GM19438 (cell line): ENCODE data around the gene SENP8.
A peak's percentile ranks its signal among the peaks of the same experiment; 100 is the strongest.
"Not testable (repeated sequence)": the region's sequence is repeated elsewhere in the genome, so short reads cannot be mapped to it uniquely, and the experiment has no call there.

ENCODE experiments used
- ATAC-seq: cut with Tn5 transposase; IDR thresholded peaks from one replicate; pipeline ENCODE4 v1.9.1; 2021; ENCODE audit warnings: low read depth; ENCODE audit not compliant: unreplicated experiment

SENP8 gene

DNA sequence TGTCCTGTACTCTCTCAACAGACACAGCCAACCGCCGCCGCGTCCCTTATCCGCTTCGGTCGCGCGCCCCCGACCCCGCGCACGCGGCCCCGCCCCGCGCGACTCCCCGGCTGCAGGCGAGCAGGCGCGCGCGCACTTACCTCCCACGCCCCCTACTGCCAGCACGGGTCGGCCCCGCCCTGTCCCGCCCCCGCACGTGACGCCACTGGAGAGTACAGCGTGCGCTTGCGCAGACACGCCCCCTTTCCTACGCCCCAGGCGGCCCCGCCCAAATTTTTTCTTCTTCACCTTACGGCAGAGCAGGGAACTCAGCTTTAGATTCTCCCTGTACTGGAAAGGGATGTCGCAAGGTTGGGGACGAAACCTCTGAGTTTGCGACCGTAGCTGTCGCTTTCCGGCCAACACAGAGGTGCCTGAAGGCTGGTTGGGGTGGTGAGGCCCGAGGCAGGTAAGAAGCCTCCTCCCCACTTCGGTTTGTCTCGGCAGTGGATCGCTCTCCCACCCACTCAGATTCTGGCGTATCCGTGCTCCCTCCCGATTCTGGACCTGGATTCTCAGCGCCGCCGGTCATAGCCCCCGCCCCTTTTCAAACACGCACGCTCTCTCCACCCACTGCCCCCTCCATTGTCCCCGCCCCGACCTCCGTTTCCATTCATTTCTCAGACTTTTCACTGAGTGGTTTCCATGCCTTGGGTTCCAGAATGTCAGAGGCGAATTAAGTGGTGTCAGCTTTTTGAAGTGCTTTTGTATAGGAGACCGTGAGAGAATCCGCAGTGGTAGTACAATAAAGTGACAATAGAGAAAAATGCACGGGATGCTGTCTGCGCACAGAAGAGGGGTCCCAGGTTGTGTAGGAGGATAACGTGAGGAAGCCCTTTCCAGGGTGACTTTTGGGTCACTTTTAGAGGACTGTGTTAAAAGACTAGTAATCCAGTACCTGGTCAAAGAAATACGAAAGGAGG lies at the start of gene SENP8, which contains the start of gene MYO9A:
Gene SENP8, plus strand, starts transcription at position 387 of the 962 bp plus-strand sequence. CDS start 21,221 bp downstream, outside the sequence.
Gene MYO9A, minus strand, starts transcription at position 134 of the 962 bp plus-strand sequence. CDS start 71,587 bp downstream, outside the sequence.
- peak; percentile 56 for ATAC-seq

DNA sequence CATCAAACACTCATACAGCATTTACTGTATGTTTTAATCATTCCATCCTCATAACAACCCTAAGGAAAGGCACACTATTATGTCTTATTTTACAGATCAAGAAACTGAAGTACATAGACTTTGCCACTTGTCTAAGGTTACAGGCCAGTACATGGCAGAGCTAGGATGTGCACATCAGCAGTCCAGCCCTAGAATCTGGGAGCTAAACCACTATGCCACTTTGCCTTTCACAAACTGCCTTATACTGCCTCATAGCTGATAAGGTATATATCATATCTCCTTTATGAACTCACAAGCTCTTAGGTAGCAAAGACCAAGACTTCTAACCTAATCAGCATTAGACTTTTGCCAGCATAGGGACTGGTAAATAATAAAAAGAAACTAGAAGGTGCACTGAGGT lies 49.3 kb upstream of the SENP8 start:
- no peak for ATAC-seq

DNA sequence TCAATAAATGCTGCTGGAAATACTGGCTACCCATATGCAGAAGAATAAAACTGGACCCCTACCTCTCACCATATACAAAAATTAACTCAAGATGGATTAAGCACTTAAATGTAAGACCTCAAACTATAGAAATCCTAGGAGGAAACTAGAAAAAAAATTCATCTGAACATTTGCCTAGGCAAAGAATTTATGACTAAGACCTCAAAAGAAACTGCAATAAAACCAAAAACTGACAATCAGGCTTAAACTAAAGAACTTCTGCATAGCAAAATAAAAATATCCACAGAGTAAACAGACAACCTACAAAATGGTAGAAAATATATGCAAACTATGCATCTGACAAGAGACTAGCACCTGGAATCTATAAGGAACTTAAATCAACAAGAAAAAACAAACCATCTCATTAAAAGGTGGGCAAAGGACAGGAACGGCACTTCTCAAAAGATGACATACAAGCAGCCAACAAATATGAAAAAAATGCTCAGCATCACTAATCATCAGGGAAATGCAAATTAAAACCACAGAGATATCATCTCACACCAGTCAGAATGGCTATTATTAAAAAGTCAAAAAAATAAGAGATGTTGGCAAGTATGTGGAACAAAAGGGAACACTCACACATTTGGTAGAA lies 47.3 kb upstream of the SENP8 start:
- no peak for ATAC-seq

DNA sequence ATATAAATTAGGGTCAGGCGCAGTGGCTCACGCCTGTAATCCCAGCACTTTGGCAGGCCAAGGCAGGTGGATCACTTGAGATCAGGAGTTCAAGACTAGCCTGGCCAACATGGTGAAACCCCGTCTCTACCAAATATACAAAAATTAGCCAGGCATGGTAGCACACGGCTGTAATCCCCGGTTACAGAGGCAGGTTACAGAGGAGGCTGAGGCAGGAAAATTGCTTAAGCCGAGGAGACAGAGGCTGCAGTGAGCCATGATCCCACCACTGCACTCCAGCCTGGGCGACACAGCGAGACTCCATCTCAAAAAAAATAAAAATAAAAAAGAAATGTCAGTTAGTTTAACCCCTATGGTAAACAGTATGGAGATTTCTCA lies 46.8 kb upstream of the SENP8 start:
- ATAC-seq = not testable (repeated sequence)

DNA sequence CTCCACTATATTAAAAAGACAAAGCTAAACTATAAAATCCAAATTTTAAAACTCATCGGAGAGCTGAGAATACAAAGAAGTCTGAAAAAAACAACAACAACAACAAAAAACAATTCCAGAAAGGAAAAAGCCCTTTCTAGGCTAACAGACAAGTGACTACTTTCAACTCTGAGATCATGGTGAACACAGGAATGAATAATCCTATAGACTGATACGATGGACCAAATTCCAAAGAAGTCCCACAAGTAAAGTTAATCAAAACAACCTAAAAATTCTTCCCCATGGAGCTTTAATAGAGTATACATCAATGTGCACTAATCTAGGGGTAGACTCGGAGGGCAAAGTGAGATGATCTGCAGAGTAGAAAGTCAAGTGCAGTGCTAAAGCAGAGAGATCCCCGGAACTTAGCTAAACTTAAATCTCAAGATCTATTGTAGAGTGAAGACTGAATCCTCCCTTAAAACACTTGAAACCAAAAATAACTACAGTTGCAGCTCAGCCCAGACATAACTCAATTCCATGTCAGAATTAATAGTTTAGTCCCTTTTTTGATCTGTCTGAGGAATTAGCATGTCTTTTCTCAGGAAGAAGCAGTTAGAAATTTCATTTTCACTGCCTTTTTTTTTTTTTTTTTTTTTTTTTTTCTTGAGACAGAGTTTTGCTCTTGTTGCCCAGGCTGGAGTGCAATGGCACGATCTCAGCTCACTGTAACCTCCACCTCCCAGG lies 43.7 kb upstream of the SENP8 start:
- ATAC-seq = no peak

DNA sequence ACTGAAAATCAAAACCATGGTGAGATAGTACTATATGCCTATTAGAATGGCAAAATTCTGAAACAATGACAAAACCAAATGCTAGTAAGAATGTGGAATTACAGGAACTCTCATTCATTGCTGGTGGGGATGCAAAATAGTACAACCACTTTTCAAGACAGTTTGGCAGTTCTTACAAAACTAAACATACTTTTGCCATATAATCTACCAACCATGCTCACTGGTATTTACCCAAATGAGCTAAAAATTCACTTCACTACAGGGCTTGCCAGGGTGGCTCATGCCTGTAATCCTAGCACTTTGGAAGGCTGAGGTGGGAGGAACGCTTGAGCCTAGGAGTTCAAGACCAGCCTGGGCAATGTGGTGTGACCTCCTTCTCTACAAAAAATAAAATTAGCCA lies 40.3 kb upstream of the SENP8 start:
- no peak for ATAC-seq

DNA sequence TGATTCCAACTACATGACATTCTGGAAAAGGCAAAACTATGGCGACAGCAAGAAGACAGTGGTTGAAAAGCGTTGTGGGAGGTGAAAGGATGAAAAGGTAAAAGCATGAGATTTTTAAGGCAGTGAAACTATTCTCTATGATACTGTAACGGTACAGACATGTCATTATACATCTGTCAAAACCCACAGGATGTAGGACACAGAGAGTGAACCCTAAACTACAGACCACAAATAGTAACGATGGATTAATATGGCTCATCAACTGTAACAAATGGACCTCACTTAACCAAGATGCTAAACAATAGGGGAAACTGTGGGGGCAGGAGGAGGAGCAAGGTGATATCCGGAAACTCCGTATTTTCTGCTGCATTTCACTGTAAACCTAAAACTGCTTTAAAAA lies 39.3 kb upstream of the SENP8 start:
- no peak for ATAC-seq

DNA sequence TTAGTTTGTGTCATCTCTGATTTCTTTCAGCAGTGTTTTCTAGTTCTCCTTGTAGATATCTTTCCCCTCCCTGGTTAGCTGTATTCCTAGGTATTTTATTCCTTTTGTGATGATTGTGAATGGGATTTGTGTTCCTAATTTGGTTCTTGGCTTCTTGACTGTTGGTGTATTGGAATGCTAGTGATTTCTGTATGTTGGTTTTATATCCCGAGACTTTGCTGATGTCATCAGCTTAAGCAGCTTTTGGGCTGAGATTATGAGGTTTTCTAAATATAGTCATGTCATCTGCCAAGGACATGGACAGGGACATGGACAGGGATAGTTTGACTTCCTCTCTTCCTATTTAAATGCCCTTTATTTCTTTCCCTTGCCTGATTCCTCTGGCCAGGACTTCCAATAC lies 36.0 kb upstream of the SENP8 start:
- no peak for ATAC-seq

DNA sequence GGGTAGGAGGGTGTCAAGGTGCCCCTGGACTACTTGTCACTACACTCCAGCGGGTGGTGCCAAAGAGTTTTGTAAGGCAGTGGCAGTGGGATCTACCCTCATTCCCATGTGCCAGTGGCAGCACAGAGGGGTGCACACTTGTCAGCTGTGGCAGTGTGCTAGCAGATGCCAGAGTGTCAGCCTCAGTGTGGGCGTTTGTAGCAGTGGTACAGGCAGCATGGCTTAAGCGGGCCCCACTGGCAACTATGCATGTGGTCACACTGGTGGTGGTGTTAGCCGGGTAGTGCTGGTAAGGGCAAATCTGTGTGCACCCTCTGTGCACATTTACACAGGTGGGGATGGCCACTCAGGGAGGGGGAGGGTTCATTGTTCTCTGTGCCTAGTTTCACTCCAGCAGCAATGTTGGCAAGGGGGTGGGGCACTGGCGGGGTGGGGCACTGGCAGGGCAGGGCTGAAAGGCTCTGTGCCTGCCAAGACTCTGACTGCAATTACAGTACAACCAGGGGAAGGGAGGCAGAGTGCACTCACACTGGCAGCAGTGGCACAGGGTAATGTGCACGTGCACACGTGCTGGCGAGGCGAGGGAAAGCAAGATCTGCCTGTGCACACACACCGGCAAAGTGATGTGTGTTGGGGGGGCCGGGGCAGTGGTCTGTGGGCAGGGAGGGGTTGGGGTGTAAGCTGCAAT lies 32.0 kb upstream of the SENP8 start:
- ATAC-seq = no peak

DNA sequence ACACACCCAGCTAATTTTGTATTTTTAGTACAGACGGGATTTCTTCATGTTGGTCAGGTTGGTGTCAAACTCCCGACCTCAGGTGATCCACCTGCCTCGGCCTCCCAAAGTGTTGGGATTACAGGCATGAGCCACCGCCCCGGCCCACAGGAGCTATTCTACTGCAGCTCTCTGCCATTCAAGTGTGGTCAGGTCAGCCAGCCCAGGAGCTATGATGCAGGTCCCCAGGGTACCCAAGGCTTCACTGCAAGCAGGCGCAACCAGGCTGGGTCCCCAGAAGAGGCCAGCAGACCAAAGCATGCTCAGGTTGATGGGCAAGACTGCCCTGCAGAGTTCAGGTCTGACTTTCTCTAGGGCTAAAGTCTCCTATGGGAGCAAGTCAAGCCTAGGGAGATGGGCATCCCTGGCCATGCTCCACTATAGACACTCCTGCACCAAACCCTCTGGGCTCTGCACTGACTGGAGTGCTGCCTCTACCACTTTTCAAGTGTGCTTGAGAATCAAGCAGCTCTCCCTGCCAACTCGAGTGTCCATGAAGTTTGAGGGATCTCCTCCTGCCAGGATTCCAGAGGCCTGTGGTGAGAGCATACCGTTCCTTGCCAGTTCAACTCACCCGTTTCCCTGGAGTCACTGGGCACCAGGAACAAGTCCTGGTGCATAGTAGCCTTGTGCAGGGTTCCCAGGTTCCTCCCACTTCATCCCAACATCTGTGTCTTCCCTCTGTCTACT lies 31.1 kb upstream of the SENP8 start:
- ATAC-seq = no peak

DNA sequence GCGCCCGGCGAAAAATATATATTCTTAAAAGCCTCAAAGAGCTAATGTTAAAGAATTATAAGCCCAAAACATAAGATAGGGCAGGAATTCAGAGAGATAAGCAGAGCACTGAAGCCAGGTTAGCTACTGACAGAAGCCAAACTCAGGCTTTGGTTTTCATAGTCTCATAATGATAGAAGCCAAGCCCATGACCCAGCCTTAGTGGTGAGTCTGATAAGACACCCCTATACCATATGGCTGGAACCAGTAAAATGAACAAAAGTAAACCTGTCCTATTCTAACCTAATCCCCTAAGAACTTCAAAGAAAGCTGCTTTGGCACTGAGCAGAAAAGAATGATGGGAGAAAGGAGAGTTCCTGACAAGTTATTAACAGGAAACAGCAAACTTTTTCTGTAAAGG lies 26.2 kb upstream of the SENP8 start:
- no peak for ATAC-seq

DNA sequence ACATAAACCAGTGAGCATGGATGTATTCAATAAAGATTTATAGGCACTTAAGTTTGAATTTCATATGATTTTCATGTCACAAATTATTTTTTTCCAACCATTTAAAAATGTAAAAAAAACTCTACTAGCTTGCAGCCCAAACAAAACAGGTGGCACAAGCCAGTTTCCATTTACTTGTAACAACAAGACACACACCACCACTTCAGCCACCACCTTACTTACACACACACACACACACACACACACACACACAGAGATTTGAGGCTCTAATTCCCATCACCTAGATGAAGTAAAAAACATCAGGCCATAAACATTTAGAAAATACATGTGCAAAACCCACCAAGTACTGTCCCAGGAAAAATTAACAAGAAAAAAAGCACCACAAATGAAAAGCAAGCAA lies 25.5 kb upstream of the SENP8 start:
- no peak for ATAC-seq

DNA sequence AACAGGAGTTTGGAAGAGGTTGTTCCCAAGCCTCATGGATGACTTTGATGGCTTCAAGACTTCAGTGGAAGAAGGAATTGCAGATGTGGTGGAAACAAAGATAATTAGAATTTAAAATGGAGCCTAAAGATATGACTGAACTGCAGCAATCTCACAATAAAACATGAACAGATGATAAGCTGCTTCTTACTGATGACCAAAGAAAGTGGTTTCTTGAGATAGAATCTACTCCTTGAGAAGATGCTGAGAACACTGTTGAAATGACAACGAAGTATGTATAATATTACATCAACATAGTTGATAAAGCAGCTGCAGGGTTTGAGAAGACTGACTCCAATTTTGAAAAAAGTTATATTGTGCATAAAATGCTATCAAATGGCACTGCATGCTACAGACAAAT lies 21.4 kb upstream of the SENP8 start:
- ATAC-seq = no peak

DNA sequence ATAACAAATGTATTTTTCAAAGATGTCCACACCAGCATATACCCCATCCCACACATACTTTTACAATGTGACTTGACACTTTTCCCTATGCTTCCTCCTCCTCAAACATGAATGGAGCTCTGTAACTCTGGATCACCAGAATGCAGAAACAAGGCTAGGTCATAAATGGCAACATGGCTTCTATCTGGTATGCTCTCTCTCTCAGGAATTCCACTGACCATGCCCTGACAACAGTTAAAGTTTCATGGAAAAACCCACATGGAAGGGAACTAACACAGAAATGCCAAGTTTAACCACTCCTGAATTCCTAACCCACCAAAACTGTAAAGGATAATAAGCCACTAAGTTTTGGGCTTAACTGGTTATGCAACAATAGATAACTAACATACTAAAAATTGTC lies 20.2 kb upstream of the SENP8 start:
- ATAC-seq = no peak

DNA sequence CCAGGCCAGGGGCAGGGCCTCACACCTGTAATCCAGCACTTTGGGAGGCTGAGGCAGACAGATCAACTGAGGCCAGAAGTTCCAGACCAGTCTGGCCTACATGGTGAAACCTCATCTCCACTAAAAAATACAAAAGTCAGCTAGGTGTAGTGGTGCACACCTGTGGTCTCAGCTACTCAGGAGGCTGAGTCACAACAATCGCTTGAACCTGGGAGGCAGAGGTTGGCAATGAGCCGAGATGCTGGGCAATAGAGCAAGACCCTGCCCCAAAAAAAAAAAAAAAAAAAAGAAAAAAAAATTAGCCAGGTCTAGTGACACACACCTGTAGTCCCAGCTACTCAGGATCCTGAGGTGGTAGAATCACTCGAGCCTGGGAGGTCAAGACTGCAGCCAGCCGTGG lies 19.0 kb upstream of the SENP8 start:
- no peak for ATAC-seq

DNA sequence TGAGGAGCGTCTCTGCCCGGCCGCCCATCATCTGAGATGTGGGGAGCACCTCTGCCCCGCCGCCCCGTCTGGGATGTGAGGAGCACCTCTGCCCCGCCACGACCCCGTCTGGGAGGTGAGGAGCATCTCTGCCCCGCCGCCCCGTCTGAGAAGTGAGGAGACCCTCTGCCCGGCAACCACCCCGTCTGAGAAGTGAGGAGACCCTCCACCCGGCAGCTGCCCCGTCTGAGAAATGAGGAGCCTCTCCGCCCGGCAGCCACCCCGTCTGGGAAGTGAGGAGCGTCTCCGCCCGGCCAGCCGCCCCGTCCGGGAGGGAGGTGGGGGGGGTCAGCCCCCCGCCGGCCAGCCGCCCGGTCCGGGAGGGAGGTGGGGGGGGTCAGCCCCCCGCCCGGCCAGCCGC lies 17.7 kb upstream of the SENP8 start:
- ATAC-seq = not testable (repeated sequence)

DNA sequence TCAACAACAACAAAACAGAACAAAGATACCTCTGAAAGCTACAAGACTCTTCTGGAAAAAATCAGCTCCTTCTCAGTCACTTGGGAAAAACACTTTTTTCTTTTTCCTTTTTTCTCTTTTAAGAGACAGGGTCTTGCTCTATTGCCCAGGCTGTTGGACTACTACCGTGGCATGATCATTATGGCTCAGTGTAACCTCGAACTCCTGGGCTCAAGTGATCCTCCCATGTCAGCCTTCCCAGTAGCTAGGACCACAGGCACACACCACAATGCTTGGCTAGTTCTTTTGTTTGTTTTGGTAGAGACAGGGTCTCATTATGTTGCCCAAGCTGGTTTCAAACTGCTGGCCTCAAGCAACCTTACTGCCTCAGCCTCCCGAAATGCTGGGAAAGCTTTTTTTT lies 13.1 kb upstream of the SENP8 start:
- no peak for ATAC-seq

DNA sequence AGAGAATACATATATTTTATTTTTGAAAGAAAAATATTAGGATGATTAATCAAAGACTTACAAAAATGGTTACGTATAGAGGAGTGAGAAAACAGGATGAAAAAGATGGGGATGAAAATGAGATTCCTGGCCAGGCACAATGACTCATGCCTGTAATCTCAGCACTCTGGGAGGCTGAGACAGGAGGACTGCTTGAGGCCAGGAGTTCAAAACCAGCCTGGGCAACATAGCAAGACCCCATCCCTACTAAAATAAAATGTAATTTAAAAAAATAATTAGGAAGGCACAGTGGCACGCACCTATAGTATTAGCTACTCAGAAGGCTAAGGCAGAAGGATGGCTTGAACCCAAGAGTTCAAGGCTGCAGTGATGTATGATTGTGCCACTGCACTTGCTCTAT lies 12.1 kb upstream of the SENP8 start:
- no peak for ATAC-seq

DNA sequence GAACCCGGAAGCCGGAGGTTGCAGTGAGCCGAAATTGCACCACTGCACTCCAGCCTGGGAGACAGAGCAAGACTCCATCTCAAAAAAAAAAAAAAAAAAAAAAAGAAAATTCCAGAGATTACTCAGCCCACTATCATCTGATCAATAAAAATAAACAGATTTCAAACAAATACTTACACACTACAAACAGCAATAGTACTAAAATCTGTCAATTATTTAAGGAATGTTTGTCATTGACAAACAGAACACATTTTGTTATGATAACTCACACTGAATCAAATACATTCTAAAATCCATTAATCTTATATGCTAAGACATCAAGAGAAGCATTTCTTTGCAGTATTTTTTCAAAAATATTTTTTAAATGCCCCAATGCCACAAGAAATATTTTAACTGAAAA lies 7.8 kb upstream of the SENP8 start:
- ATAC-seq = no peak

DNA sequence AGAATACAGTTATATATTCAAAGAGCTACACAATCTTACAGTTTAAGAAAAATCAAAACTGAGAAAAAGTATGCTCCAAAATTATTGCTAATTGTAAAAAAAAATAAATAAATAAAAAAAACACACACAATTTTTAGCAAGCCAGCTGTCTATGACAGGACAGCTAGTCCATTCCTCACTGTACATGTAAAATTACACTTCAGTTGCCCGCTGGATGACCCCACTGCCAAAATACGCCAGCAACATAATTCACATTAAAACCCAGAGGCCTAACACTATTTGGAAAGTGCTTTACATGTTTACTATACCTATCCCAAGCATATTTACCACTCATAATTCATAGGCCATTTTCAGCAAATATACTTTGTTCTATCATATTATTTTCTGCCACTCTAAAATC lies 6.1 kb upstream of the SENP8 start:
- no peak for ATAC-seq
